LNCAP (cell line): ENCODE data around the gene EMSY.
A peak's percentile ranks its signal among the peaks of the same experiment; 100 is the strongest.

Source experiments
- CTCF ChIP-seq: fragments of 450-650 bp; IDR thresholded peaks from 2 replicates; pipeline ENCODE4 v1.5.1; 2017; ENCODE audit warnings: mild to moderate bottlenecking

EMSY gene

GRCh38 chr11:76410851-76411357 is 33.9 kb upstream of the EMSY start:
- TF ChIP-seq CTCF = no peak

GRCh38 chr11:76415073-76415472 is 29.7 kb upstream of the EMSY start:
- TF ChIP-seq CTCF = no peak

- TF ChIP-seq CTCF = peak; percentile 39
These were observed 24.9 kb upstream of the EMSY start for GRCh38 chr11:76419896-76420295.

GRCh38 chr11:76424379-76424778 is 20.4 kb upstream of the EMSY start:
- TF ChIP-seq CTCF = no peak

GRCh38 chr11:76424891-76425290 is 19.9 kb upstream of the EMSY start:
- no peak for TF ChIP-seq CTCF

GRCh38 chr11:76426660-76427059 is 18.2 kb upstream of the EMSY start:
- no peak for TF ChIP-seq CTCF

GRCh38 chr11:76436020-76436419 is 8.8 kb upstream of the EMSY start:
- no peak for TF ChIP-seq CTCF
